IPS-NIHi11 (cell line): ENCODE measurements around the gene IGSF9.

Experiments
- DNase-seq: peaks from one replicate; pipeline ENCODE4 v3.0.0; 2012; ENCODE audit warnings: mixed read lengths, low spot score

The IGSF9 gene

GRCh38 chr1:159932296-159933285 is 12.8 kb downstream of the IGSF9 start:
- DNase-seq = no peak

- DNase-seq = no peak
Observed at GRCh38 chr1:159931795-159932173, 13.6 kb downstream of the IGSF9 start.

- no peak for DNase-seq
Observed at GRCh38 chr1:159931101-159931794, 14.2 kb downstream of the IGSF9 start.

GRCh38 chr1:159930634-159931033 is 14.8 kb downstream of the IGSF9 start:
- DNase-seq = no peak

GRCh38 chr1:159930216-159930615 is 15.2 kb downstream of the IGSF9 start:
- DNase-seq = no peak

GRCh38 chr1:159929155-159930051 is 16.0 kb downstream of the IGSF9 start:
- no peak for DNase-seq

- DNase-seq = no peak
Observed at GRCh38 chr1:159928491-159929050, 16.8 kb downstream of the IGSF9 start.

GRCh38 chr1:159927849-159928431 is 17.5 kb downstream of the IGSF9 start:
- no peak for DNase-seq

- DNase-seq = no peak
Observed at GRCh38 chr1:159927211-159927848, 18.1 kb downstream of the IGSF9 start.

GRCh38 chr1:159925719-159926078 is 19.7 kb downstream of the IGSF9 start:
- peak; percentile 61 for DNase-seq

- DNase-seq = peak; percentile 96
Observed at GRCh38 chr1:159924791-159925718, 20.4 kb downstream of the IGSF9 start, which contains the start of gene TAGLN2. TSS of gene TAGLN2 (minus strand) at chr1:159925507. CDS start at chr1:159920509, 4,998 bp downstream.

GRCh38 chr1:159924025-159924790 is 21.2 kb downstream of the IGSF9 start:
- DNase-seq = peak; percentile 81

- DNase-seq = peak; percentile 83
Observed at GRCh38 chr1:159923203-159924024, 22.0 kb downstream of the IGSF9 start.

GRCh38 chr1:159922511-159923202 is 22.8 kb downstream of the IGSF9 start:
- no peak for DNase-seq

GRCh38 chr1:159921700-159922504 is 23.5 kb downstream of the IGSF9 start:
- DNase-seq = no peak

- DNase-seq = no peak
Observed at GRCh38 chr1:159921251-159921650, 24.2 kb downstream of the IGSF9 start.

GRCh38 chr1:159920651-159921050 is 24.8 kb downstream of the IGSF9 start:
- DNase-seq = no peak
